CD4-positive, CD25-positive, alpha-beta regulatory T cell (primary cell): ENCODE measurements around the gene FHIT. TPM values are rescaled to one million over a fixed set of nuclear protein-coding genes. Genes with fewer than 3 reads are reported as not detected.

Source experiments
- ATAC-seq, 2 donors: fragments of 150-1000 bp; cut with Tn5 transposase; one replicate each; pipeline ENCODE4 v1.10.0; 2021; ENCODE audit warnings: low read depth in 2 of 2, moderate number of reproducible peaks in 2 of 2, moderate library complexity in 1 of 2
- DNase-seq, 3 donors: peaks; one replicate each; pipeline versions ENCODE4 v3.0.0 to v3.0.0-alpha.2; 2012 to 2022; ENCODE audit warnings: mixed read lengths in 1 of 3
- H3K27ac ChIP-seq: one replicate; pipeline ENCODE4 v1.7.0; 2013; ENCODE audit warnings: mild to moderate bottlenecking, low read length; ENCODE audit not compliant: insufficient read depth, poor library complexity, severe bottlenecking
- H3K27me3 ChIP-seq: one replicate; pipeline ENCODE4 v1.7.0; 2013; ENCODE audit warnings: low read length; ENCODE audit not compliant: control insufficient read depth, insufficient read depth
- H3K36me3 ChIP-seq: one replicate; pipeline ENCODE4 v1.7.0; 2013; ENCODE audit warnings: mild to moderate bottlenecking, low read length, moderate library complexity; ENCODE audit not compliant: control insufficient read depth, insufficient read depth
- H3K4me1 ChIP-seq: 2 replicates; pipeline ENCODE4 v1.7.0; 2013; ENCODE audit warnings: mild to moderate bottlenecking, low read length; ENCODE audit not compliant: insufficient read depth, control insufficient read depth, poor library complexity, severe bottlenecking
- H3K4me3 ChIP-seq: one replicate; pipeline ENCODE4 v1.7.0; 2013; ENCODE audit warnings: low read depth, mild to moderate bottlenecking, low read length, moderate library complexity
- H3K9me3 ChIP-seq, 2 experiments: 1 replicate in 1 of 2; 2 replicates in 1 of 2; pipeline ENCODE4 v1.7.0; 2013; ENCODE audit warnings: low read length in 2 of 2, mild to moderate bottlenecking in 1 of 2, moderate library complexity in 1 of 2; ENCODE audit not compliant: control insufficient read depth in 2 of 2
- H3K27ac Mint-ChIP-seq, 3 donors: one replicate each; pipeline ENCODE4 v1.8.0; 2020 to 2022; ENCODE audit warnings: mild to moderate bottlenecking in 3 of 3, mixed read lengths in 3 of 3, moderate library complexity in 2 of 3
- H3K27me3 Mint-ChIP-seq: one replicate; pipeline ENCODE4 v1.8.0; 2022; ENCODE audit warnings: mild to moderate bottlenecking, mixed read lengths
- H3K36me3 Mint-ChIP-seq: one replicate; pipeline ENCODE4 v1.8.0; 2020; ENCODE audit warnings: mixed read lengths
- H3K4me1 Mint-ChIP-seq, 4 donors: one replicate each; pipeline ENCODE4 v1.8.0; 2020 to 2022; ENCODE audit warnings: mixed read lengths in 4 of 4, mild to moderate bottlenecking in 1 of 4
- H3K4me3 Mint-ChIP-seq, 4 donors: one replicate each; pipeline ENCODE4 v1.8.0; 2020 to 2022; ENCODE audit warnings: mild to moderate bottlenecking in 4 of 4, mixed read lengths in 4 of 4, moderate library complexity in 3 of 4
- H3K9me3 Mint-ChIP-seq, 7 donors: one replicate each; pipeline ENCODE4 v1.8.0; 2020 to 2022; ENCODE audit warnings: mixed read lengths in 7 of 7, mild to moderate bottlenecking in 3 of 7, moderate library complexity in 2 of 7
- polyA plus RNA-seq, 4 donors: library from polyadenylated mRNA; unstranded; fragments of 300-500 nt; fragmentation: Illumina TruSeq; gene quantifications; one replicate each; pipeline ENCODE4 v1.2.3, GENCODE V29; 2021
- total RNA-seq: library from RNA; stranded (reverse); gene quantifications from one replicate; pipeline ENCODE4 v1.2.3, GENCODE V29; 2022

Gene FHIT
- total and polyA plus RNA-seq, 5 donors from 2014 or later = 7.8 to 120 (median 14.4) TPM

DNA sequence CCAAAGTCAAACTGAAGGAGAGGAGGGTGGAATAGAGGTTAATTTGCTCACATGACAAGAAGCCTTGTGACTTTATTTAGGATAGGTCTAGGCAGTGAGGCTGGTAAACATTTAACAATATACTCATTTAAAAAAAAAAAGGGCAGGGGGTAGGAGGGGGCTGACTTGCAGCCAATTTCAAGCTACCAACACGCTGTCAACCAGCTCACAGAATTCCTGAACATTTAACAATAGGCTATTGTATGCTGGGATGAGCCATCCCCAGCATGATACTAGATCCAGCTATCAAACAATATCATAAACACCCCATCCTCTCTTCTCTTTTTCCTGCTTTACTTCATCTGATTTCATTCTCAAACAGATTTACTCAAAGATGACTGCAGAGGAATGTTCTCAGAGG, 1105.1 kb downstream of the FHIT start:
- Histone ChIP-seq H3K27me3 (no peaks in the 10 kb centered on the region), H3K27ac (no peak overlapping the region), H3K4me1 (no peaks in the 10 kb centered on the region), H3K36me3 (no peaks in the 10 kb centered on the region), H3K4me3 (no peak overlapping the region), H3K9me3 (no peaks in the 10 kb centered on the region)
- H3K27ac Mint-ChIP-seq = no peak overlapping the region
- no peak for DNase-seq
- H3K27me3 Mint-ChIP-seq = no peaks in the 10 kb centered on the region
- no peak overlapping the region for H3K4me3 Mint-ChIP-seq
- ATAC-seq = no peak
- no peaks in the 10 kb centered on the region for H3K36me3 Mint-ChIP-seq
- H3K4me1 Mint-ChIP-seq = peaks cover 0 to 5% (median 3%) of the 10 kb centered on the region in 4 donors
- no peaks in the 10 kb centered on the region for H3K9me3 Mint-ChIP-seq

DNA sequence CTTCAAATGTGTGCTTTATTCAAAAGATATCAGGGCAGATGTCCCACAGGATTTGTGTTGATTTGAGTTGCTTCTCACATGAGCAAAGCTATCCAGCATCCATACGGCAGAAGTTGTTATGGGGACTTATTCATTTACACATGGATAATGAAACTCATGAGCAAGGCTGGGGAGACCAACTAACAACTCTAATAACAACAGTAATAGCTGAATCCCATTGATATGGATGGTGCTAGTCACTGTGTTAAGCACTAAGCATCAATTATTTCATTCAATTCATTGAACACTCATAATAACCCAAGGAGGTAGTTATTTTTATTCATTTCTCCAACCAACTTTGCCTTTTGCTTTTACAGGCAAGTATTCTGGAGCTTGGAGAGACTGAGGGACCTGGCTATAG, 1107.2 kb downstream of the FHIT start:
- Histone ChIP-seq H3K27ac (no peak overlapping the region), H3K4me1 (no peaks in the 10 kb centered on the region), H3K36me3 (no peaks in the 10 kb centered on the region), H3K4me3 (no peak overlapping the region), H3K27me3 (no peaks in the 10 kb centered on the region), H3K9me3 (no peaks in the 10 kb centered on the region)
- Mint-ChIP-seq H3K4me3 (no peak overlapping the region), H3K27me3 (no peaks in the 10 kb centered on the region), H3K36me3 (no peaks in the 10 kb centered on the region), H3K4me1 (peaks cover 0 to 5% (median 3%) of the 10 kb centered on the region in 4 donors), H3K9me3 (no peaks in the 10 kb centered on the region), H3K27ac (no peak overlapping the region)
- ATAC-seq = no peak
- no peak for DNase-seq

DNA sequence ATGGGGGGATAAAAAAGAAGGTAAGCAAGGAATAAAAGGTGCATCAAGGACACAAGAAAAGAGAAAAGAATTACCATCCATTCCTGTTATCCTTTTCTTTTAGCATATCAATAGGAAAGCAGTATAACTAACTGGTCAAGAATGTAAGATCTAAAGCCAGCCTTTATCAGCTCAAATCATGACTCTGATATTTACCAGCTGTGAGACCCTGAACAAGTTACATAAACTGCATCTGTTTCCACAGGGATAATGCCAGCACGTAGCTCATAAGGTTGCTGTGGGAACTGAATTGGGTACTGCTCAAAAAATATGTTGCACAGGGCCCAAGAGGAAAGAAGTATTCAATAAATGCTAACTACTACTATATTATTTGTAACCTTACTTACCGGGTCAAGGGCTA, 1109.2 kb downstream of the FHIT start:
- ATAC-seq (no peak), DNase-seq (no peak)
- no peaks in the 10 kb centered on the region for H3K9me3 ChIP-seq
- no peaks in the 10 kb centered on the region for H3K27me3 ChIP-seq
- H3K27ac ChIP-seq = no peak overlapping the region
- no peak overlapping the region for H3K27ac Mint-ChIP-seq
- no peaks in the 10 kb centered on the region for H3K36me3 ChIP-seq
- H3K4me3 Mint-ChIP-seq = no peak overlapping the region
- peaks cover 0 to 9% (median 2%) of the 10 kb centered on the region in 4 donors for H3K4me1 Mint-ChIP-seq
- no peaks in the 10 kb centered on the region for H3K9me3 Mint-ChIP-seq
- H3K4me3 ChIP-seq = no peak overlapping the region
- H3K4me1 ChIP-seq = no peaks in the 10 kb centered on the region
- no peaks in the 10 kb centered on the region for H3K36me3 Mint-ChIP-seq
- no peaks in the 10 kb centered on the region for H3K27me3 Mint-ChIP-seq

DNA sequence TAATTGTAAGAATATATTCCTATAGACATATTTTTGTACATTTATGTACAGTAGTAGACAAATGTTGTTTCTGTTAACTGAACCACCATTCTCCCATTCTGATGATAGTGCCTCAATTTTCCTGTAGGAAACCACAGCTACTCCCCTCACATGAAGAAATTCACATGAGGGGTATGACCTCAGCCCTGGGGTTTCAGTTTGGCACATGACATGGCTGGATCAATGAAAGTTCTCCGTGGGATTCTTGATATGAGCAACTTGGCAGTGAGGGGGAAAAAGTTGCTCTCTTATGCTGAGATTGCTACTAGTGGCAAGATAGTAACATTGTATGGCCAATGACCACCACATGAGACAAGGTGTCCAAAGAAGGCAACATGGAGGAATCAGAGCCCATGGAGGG, 1111.1 kb downstream of the FHIT start:
- no peaks in the 10 kb centered on the region for H3K27me3 Mint-ChIP-seq
- ATAC-seq (no peak), DNase-seq (no peak)
- H3K36me3 Mint-ChIP-seq = no peaks in the 10 kb centered on the region
- Histone ChIP-seq H3K27ac (no peak overlapping the region), H3K9me3 (no peaks in the 10 kb centered on the region), H3K4me3 (no peak overlapping the region), H3K4me1 (no peaks in the 10 kb centered on the region), H3K27me3 (no peaks in the 10 kb centered on the region), H3K36me3 (no peaks in the 10 kb centered on the region)
- H3K9me3 Mint-ChIP-seq = no peaks in the 10 kb centered on the region
- no peak overlapping the region for H3K27ac Mint-ChIP-seq
- H3K4me1 Mint-ChIP-seq = peaks cover 0 to 4% (median 2%) of the 10 kb centered on the region in 4 donors
- no peak overlapping the region for H3K4me3 Mint-ChIP-seq

DNA sequence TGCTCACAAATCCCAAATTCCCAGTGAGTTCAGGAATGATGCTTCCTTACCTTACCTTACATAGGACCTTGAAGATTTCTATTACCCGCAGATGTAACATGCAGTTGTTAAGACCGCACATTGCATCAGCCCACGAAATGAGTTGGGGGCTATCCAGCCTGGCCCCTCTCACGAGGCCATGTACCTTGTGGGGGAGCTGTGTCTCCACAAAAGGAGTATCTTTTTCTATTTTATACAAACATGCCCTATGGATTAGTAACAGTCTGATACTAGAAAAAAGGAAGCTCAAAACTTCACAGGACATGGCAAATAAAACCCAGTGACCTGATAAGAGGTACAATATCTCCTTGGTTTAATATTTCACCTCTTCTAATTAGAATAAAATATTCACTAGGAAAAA, 1114.7 kb downstream of the FHIT start:
- Mint-ChIP-seq H3K27ac (no peak overlapping the region), H3K27me3 (no peaks in the 10 kb centered on the region), H3K4me3 (no peak overlapping the region), H3K36me3 (no peaks in the 10 kb centered on the region), H3K4me1 (peaks cover 0 to 4% (median 1%) of the 10 kb centered on the region in 4 donors), H3K9me3 (peaks cover 0 to 2% (median 0%) of the 10 kb centered on the region in 7 donors)
- DNase-seq (no peak), ATAC-seq (no peak)
- no peaks in the 10 kb centered on the region for H3K4me1 ChIP-seq
- no peaks in the 10 kb centered on the region for H3K36me3 ChIP-seq
- H3K9me3 ChIP-seq = no peaks in the 10 kb centered on the region
- H3K27me3 ChIP-seq = no peaks in the 10 kb centered on the region
- H3K4me3 ChIP-seq = no peak overlapping the region
- no peak overlapping the region for H3K27ac ChIP-seq

DNA sequence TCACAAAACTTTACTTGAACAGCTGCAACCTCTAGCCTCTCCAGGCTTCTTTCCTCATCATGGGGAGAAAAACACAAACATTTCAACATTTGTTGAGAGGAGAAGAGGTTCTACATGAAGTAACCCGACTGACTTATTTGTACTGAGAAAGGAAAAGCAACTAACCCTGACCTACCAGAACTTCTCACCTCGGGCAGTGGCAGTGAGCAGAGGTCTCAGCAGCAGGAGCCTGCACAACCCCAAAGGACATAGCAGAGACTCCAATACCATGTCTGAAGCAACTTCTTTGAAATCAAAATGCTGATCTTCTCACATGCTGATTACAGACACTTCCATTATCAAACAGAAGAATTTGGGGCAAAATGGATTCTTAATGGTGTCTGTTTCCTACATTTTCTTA, 1115.8 kb downstream of the FHIT start:
- no peaks in the 10 kb centered on the region for H3K9me3 ChIP-seq
- no peaks in the 10 kb centered on the region for H3K27me3 ChIP-seq
- H3K36me3 ChIP-seq = no peaks in the 10 kb centered on the region
- no peaks in the 10 kb centered on the region for H3K4me1 ChIP-seq
- H3K27me3 Mint-ChIP-seq = no peaks in the 10 kb centered on the region
- DNase-seq (no peak), ATAC-seq (no peak)
- H3K4me1 Mint-ChIP-seq = peaks cover 0 to 4% (median 1%) of the 10 kb centered on the region in 4 donors
- H3K27ac Mint-ChIP-seq = no peak overlapping the region
- no peaks in the 10 kb centered on the region for H3K36me3 Mint-ChIP-seq
- peaks cover 0 to 2% (median 0%) of the 10 kb centered on the region in 7 donors for H3K9me3 Mint-ChIP-seq
- H3K27ac ChIP-seq = no peak overlapping the region
- H3K4me3 ChIP-seq = no peak overlapping the region
- H3K4me3 Mint-ChIP-seq = no peak overlapping the region

DNA sequence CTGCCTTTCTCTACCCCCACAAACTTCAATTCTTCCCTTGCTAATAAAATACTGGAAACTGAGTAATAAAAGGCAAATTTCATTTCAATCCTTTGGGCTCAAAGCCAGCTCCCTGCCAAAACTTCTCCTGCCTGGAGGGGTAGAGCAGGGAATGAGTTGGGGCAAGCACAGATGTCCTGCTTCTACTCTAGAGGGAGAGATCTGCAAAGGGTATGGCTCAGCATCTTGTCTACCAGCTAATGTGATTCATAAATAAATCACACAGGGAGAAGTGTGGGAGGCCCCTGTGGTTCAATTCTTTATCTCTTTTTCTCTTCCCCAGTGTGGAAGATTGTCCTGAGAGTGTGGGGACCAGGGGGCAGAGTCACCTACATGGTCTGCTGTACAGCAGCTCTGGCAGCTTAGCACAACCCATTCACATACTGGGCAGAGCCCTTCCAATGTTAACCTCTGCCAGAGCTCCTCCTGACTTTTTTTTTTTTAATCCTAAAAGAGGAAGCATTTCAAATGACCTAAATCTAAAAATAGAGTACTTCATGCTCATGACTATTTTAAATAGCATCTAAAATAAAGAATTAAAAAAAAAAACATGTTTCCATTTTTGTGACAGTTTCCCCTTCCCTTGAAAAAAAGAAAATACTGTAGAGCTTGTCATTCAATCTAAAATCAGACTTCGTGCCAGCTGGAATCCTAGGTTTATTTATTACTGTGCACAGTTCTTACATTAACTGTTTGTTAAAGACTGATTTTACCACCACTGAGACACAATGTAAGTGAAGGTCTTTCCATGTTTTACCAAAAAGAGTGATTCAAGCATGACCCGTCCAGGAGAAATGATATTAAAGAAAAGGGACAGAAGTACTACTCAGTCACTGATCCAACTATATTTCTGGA, 1117.7 kb downstream of the FHIT start:
- H3K4me1 Mint-ChIP-seq = peaks cover 0 to 3% (median 1%) of the 10 kb centered on the region in 4 donors

DNA sequence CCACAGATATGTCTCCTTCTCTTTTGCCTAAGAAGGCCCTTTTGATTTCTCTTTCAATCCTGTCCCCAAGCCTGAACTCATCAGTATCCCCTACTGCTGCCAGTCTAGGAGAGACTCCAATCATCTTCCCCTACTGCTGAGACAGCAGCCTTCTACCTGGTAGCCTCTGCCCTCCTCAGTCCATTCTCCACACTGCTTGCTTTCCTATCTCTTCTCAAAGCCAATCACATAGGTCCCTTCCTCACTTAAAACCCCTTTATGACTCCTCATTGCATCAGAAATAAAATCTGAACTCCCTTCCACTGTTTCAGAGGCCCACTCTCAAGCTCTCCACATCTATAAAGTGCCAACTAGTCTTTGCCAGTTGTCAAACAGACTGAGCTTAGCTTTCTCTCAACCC, 1119.6 kb downstream of the FHIT start:
- Mint-ChIP-seq H3K27ac (peak overlapping the region in 2 of 3 donors; percentile 2 to 5), H3K9me3 (peaks cover 0 to 2% (median 0%) of the 10 kb centered on the region in 7 donors), H3K27me3 (no peaks in the 10 kb centered on the region), H3K4me3 (no peak overlapping the region), H3K36me3 (no peaks in the 10 kb centered on the region), H3K4me1 (peaks cover 0 to 3% (median 0%) of the 10 kb centered on the region in 4 donors)
- Histone ChIP-seq H3K4me1 (no peaks in the 10 kb centered on the region), H3K36me3 (no peaks in the 10 kb centered on the region), H3K4me3 (no peak overlapping the region), H3K27ac (no peak overlapping the region), H3K9me3 (no peaks in the 10 kb centered on the region), H3K27me3 (no peaks in the 10 kb centered on the region)
- ATAC-seq = no peak
- DNase-seq = no peak

More for the DNA sequence above, 1117.7 kb downstream of the FHIT start:
- Mint-ChIP-seq H3K27ac (no peak overlapping the region), H3K36me3 (no peaks in the 10 kb centered on the region), H3K9me3 (peaks cover 0 to 2% (median 0%) of the 10 kb centered on the region in 7 donors), H3K4me3 (no peak overlapping the region), H3K27me3 (no peaks in the 10 kb centered on the region)
- Histone ChIP-seq H3K4me3 (no peak overlapping the region), H3K36me3 (no peaks in the 10 kb centered on the region), H3K27me3 (no peaks in the 10 kb centered on the region), H3K27ac (no peak overlapping the region), H3K9me3 (no peaks in the 10 kb centered on the region), H3K4me1 (no peaks in the 10 kb centered on the region)
- no peak for DNase-seq
- ATAC-seq = no peak
